ENCODE data around the gene PEMT. TPM values are rescaled to one million over a fixed set of nuclear protein-coding genes. Genes with fewer than 3 reads are reported as not detected.

PEMT gene
- polyA plus RNA-seq, 1 donor: 28.1 TPM

DNA sequence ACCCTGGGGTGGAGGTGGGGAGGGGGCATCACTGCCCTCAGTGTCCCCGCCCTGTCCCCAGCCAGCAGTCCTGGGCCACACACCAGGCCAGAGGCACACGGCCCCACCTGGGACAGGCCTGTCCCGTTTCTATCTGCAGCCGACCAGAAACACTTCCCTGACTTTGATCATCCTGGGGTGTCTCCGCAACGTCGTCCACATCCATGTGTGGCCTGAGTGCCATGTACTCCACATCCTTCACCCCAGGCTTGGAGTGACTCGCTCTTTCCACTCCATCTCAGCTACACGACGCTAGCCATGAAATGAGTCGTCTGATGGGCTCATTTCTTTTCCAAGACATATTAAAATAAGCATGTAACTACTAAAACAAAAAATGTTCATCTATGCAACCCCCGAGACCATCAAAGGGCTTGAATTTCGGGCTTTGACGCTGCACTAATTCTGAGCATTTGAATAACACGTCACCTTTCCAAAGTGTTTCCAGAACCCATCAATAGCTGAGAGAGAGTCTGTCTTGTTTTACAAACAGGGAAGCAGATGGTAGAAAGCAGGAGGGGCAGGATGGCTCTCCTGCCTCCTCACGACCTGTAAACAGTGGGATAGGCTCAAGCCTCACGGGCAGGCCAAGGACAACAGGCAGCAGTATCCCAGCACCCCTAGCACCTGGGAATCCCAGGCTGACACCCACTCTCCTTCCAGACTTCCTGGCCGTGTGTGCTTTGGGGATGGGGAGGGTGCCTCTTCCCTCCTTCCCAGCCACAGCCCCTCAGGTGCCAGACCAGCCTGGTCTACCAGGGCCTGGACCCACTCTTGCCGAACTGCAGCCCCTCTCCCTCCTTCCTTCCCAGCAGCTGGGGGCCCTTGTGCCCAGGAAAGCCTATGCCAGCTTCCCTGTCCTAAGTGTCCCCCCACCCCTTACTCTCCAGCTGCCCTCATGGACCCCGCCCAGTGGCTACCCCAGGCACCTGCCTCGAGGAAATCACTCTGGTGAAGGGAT, 75.3 kb downstream of the PEMT start:
- DNase-seq: no peak

GRCh38 chr17:17514993-17515933, 76.2 kb downstream of the PEMT start:
- DNase-seq: no peak

DNA sequence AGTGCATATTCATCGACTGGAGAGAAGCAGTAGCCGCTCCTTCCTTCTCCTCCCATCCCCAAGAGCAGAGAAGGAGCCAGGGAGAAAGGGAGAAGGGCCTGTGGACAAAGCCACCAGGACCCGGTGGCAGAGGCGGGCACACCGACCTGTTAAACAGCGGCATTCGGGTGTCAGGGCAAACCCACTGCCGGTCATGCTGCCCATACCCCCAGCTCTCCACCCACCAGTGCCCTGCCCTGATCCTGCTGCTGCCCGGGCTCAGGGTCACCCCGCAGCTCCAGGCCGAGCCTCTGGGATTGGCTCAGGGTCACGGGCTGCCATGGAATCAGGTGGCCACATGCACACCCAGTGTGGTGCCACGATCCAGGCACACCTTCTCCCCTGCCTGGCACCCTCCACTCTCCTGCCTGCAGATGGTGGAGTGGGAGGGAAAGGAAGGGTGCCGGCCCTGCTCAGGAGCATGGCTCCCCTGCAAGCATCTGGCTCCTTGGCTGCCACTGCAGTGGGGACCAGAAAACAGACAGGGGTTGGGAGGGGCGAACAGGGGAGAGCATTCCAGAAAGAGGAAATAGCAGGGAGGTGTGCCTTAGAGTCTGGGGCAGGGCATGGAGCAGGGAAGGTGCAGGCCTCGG, 77.0 kb downstream of the PEMT start:
- no peak for DNase-seq

DNA sequence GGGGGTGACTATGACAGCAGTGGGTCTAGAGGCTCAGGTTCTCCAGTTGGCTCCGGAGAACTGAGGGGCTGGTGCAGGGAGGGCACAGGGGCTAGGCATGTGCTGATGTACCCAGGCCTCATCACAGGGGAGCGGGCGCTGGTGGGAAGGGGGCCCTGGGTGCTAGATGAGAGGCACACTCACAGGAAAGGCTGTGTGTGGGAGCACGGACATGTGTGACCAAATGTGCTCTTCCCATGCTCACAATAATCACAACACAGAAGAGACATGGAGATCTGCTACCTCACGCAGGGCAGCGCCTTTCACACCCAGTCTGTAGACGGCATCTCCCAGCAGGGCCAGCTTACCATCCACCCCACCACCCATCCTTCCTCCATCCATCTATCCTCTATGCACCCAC, 77.9 kb downstream of the PEMT start:
- no peak for DNase-seq

GRCh38 chr17:17512866-17513265, 78.6 kb downstream of the PEMT start:
- no peak for DNase-seq

DNA sequence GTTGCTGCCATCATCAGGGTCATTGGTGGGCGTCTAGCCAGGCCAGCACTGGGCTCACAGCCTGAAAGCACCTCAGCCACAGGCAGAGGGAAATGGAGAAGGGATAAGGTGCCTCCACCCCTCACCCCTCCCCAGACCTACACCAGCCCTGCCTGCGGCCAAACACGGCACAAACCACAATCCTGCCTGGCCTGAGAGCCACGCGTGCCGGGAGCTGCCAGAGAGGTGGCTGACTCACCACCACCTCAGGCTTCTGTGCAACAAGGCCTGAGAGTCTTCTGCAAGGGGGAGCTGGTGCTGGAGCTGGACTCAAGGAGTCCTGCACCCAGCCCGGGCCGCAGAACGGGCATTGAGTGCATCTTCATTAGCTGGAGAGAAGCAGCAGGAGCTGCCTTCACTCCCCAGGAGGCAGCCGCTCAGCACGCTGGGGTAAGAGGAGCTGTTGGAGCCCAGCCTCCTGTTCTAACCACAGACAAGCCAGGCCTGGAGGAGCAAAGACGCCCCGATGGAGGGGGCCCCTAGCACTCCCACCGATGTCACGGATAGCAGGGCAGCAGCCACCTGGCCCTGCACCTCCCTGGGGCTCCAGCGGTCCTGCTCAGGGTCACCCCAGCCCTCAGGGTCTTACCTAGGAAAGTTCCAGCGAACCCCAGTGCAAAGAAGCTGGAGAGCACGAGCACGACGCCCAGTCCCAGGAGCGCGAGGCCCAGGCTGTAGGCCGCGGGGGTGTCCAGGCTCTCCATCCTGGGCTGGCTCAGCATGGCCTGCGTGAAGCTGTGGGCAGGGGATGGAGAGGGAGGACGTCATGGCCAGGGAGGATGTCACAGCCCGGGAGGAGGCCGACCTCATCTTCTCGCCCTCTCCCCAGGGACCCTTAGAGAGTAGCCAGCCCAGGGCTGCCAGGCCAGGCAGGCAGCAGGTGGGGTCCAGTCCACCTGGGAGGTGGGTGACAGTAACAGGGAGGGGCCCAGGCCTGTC, 79.3 kb downstream of the PEMT start:
- DNase-seq: no peak

GRCh38 chr17:17511293-17511741, 80.2 kb downstream of the PEMT start:
- DNase-seq: no peak

GRCh38 chr17:17510456-17511292, 80.8 kb downstream of the PEMT start:
- no peak for DNase-seq

DNA sequence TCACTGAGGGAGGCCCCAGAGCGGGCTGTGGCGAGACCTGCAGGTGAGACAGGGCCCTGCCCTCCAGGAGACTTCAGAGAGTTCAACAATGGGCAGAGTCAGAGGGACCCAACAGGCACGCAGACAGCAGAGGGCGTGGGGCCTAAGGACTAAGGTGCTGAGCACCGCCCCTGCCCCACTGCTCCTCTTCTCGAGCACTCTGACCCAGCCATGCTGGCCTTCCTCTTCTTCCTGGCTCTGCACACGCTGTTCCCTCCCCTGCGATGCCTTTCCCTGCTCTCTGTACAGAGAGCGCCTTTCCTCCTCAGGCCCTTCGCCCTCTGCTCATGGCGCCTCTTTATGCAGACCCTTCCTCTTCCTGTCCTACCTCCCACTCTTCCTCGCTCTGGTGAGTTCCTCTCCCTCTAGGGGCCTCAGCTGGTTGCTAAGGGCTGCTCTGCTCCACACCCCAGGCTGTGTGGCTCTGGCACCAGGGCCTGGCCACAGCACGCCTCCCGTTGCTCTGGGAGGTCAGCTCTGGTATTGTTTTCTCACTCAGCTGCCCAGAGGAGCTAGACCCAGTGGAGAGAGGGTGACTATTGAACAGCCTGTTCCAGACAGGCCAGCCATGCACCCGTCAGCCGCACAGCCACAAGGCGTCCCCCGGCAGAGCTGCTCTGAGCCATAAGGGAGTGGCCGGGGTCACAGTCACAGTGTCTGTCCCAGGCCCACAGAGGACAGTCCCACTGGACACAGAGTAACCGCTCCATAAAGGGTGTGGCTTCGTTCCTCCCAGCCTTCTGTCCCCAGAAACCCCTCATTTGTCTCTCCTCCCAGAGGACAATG, 81.7 kb downstream of the PEMT start:
- DNase-seq: no peak

DNA sequence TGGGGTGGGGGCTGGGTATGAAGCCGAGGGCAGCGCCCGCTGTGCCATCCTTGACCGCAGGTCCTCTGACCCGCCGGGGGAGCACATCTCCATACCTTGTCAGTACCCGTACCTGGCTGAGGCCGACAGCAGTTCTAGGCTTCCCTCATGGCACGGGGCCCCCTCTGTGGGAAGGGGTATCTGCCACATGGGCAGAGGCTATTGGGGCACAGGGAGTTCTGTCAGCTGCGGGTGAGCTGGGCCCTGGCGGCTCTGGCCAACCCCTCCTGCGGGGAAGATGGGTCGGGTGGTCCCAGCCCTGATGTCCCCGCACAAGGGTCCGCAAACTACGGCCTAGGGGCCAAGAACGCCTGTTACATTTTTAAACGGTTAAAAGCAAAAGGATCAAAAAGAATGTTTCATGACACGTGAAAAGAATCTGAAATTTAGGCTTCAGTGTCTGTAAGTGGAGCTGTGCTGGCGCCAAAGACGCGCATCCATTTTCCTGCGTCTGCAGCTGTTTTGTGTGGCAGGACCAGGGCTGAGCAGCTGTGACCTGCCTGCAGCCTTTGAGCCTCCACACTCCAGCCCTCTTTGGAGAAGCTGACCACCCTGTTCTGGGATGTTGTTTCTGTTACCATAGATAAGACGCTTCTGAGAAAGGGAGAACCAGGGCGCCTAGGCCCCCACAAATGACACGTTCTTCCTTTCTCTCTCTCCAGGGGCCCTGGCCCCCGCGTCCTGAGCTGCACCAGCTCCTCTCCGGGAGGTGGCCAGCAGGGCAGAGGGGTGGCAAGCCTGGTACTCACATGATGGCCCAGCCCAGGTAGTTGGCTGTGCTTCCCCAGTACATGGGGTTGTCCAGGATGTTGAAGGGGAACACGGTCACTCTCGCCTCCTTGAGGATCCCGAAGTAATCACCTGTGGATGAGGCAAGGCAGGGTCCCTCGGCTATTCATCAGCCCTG, 82.6 kb downstream of the PEMT start:
- no peak for DNase-seq

DNA sequence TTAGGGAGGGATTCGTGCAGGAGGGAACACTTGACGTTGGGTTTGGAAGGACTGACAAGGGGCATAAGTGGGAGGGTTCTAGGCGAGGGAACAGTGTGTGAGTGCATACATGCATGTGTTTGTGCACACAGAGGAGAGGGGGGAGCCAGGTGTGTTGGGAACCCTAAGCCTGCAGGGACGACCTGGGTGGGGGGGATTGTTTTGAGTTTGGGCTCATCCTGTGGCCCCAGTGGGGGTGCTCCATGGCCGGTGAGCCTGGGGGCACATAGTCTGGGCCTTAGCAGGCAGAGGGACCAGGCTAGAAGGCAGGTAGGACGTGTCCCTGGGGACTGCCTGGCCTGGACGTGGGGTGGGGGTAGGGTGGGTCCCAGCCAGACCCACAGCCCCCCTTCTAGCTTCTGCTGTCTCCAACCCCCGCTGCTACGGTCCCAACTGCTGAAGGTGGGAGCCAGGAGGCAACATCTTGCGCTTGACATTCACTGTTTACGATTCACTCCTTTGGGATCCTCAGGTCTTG, 83.4 kb downstream of the PEMT start:
- no peak for DNase-seq

DNA sequence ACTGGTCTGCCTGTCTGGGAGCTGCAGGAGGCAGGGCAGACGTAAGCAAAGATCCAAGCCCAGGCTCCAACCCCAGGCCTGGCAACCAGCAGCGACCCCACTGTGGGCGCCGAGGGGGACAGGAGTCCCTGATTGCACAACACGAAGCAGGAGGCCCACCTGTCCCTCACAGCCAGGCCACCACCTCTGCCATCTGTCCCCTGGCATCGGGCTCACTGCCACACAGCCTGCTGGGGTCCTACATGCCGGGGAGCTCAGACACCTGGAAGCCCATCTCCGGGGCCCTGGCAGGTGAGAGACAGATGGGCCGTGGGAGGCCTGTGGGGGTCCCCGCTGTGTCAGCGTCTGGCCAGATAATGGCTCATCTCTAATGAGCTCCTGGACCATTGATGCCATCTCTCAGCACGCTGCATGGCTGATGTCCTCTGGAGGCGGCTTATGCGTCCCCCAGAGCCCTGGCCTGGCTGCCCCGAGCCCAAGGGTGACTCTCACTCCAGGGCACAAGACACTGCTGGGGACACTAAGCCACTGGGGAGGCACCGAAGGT, 84.0 kb downstream of the PEMT start:
- DNase-seq: no peak

DNA sequence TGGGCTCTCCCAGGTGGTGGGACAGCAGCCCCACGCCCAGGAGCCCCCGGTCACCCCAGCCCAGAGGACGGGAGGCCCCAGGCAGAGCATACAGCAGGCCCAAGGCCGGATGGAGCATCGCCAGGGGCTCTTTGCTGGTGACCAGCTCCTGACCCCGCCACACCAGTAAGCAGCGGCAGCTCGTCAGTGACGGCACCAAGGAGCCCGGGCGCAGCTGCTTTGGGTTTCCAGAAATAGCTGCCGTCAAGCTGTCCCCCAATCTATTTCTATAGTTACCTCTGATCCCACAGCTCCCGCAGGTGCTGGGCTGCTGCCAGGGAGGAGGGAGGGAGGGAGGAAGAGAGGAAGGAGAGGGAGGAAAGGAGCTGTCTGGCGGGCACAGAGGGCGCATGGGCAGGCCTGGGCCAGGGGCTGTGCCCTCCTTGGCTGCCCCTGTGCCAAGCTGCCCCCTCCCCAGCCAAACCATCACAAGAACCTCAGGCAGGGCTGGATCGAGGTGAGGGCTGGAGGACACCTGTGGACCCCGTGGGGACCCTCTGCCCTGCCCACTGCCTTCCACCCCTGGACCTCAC, 84.5 kb downstream of the PEMT start:
- DNase-seq: no peak

GRCh38 chr17:17506181-17506741, 85.2 kb downstream of the PEMT start:
- DNase-seq: no peak

GRCh38 chr17:17505610-17506171, 85.8 kb downstream of the PEMT start:
- no peak for DNase-seq

- DNase-seq: no peak
Observed at GRCh38 chr17:17505151-17505550, 86.4 kb downstream of the PEMT start.
